GM18519 (cell line): ENCODE data around the gene GRAMD1B.

ENCODE experiments used
- ATAC-seq: cut with Tn5 transposase; IDR thresholded peaks from one replicate; pipeline ENCODE4 v1.9.1; 2021; ENCODE audit warnings: mild to moderate bottlenecking, moderate library complexity; ENCODE audit not compliant: unreplicated experiment, low FRiP score

Gene GRAMD1B

DNA sequence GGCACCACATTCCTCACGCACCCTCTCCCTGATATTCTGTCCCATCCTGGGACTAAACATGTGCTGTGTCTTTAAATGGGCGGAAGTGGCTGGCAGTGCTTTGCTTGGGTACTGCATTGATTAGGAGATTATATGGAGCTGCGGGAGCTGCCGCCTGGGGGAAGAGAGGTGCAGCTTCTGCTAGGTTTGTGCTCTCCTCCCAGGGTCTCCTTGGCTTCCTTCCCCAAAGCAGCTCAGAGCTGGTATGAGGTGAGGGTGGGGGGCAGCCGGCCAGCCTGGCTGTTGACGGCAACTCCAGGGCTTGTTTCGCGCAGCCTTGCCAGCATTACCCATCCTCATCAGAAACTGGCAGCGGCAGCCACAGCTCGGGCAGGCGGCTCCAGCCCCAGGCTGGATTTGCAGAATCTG, 95.4 kb downstream of the GRAMD1B start:
- ATAC-seq = no peak

DNA sequence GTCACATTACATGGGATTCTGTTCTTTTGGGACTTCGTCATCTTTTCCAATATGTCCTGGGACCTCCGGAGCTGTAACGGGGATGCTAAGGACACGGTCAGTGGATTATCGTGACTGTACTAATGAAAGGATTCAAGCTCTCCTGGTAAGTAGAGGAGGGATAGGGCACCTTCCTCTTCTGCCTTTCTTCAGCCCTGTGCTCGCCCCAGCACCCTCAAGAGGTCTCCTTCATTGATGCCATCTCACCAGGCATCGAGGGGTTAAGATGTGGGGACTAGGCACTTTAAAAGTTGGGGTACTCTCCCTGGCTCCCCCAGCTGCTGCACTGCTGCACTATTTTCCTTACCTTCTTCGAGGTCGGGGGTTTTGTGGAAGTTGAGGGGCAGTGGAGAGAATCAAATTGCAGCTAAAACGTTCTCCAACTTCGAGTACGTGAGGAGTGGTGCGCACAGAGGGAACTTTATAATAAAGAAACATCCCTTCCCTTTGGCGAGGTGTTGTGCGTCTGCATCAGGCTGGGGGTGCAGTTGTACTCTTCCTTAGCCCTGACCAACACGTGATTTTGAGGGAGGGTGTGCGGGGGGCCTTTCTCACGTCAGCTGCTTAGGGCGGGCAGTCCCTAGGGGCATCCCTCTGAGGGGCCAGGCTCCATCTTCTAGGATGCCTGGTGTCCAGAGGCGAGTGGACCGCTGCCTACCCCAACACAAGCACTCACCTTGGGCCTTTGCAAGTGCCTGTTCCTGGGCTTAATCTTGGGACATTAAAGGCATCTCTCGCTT, 96.1 kb downstream of the GRAMD1B start:
- ATAC-seq = no peak

DNA sequence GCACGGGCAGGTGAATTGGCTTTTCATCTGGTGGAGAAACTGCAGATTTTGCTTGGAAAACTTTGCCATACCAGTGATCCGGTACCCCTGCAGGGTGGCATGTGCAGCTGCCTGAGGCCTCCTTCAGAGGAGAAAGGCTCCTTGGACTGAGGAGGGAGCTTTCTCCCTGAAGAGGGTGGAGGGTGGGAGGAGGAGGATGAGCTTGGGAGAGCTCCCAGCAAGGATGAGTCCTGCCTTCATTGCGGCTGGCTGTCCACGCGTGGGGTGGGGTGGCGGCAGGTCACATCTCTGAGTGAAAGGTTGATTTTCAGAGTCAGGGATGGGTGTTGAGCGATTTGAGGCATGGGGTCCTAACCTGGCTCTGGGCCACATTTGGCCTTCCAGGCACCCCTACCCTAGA, 96.8 kb downstream of the GRAMD1B start:
- ATAC-seq = no peak

DNA sequence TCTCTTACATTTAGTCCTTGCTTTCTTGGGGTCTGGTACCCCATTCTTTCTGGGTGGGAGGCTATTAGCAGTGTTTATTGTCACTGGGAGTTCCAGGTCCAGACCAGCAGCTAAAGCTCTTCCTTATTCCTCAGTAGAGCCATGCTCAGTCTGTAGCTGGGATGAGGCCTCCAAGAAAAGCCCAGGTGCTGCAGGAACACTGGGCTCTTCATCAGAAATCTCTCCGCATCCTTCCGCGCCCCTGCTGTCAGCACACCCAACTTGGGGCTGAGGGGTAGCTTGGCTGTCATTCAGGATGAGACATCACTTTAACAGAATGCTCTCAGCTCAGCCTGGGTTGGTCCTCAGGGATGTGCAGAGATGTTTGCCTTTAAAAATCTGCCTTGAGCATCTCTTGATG, 97.5 kb downstream of the GRAMD1B start:
- no peak for ATAC-seq

DNA sequence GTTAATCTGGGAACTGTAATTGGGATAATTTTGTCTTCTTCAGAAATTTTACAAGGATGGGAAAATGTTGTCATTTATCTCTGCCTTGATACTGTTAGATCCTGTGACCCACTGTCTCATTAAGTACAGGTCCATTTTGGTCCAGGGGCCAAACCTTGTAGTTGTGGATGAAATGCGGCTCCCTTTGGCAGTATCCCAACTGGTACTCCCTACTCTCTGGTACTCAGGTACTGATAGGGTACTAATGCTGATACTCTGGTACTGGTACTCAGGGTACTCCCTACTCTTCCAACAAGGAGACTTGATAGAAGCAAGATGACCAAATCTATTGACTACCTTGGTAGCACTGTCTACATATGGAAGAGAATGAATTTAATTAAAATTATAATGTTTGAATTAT, 97.9 kb downstream of the GRAMD1B start:
- ATAC-seq = no peak

DNA sequence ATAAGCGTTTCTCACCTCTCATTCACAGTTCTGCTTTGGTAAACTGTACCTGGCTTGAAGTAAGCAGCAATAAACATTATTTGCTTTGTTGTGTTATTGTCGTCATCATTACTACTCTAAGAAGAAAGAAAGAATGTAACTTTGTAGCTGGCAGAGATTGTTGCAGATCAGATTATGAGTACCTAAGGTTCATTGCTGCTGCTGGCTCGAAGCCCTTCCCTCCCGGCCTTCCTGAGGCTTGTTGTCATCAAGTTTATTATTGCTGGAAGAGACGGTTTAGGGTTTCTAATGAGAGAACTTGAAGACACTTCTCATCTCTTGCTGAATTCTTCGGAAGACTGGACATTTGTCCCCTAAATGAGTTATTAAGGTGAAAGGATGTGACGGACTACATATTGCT, 101.3 kb downstream of the GRAMD1B start:
- no peak for ATAC-seq

DNA sequence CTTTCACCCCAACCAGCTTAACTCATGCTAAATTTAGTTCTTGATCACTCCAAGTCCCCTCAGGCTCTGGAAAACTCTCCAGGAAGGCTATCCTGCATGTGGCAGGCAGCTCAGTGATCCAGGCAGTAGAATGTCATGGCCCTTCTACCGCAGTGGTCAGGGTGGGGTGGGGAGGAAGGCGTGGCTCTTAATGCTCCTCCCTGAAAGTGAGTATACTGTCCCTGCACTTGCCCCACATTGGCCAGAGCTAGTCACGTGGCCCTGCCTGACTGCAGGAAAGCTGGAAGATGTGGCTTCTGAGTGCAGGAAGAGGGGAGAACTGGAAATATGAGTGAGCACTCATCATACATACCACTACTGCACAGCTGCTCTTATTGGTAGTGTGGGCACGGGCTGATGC, 102.1 kb downstream of the GRAMD1B start:
- ATAC-seq = no peak

DNA sequence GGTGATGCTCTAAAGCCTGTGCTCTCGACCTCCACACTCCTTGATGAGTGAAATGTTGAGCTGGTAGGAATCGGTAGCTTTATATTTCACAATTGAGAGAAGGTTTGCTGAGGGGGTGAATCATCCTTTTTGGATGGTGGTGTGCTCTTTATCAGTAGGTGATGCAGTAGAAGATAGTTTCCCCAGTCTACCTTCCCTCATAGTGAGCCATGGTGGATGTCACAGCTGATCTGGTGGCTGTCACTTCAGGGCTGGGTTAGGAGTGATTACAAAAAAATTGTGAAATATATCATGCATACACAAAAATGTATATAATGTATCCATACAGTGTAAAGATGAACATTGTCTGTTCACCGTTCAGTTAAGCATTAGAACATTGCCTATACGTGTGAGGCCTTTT, 105.3 kb downstream of the GRAMD1B start:
- ATAC-seq = no peak

DNA sequence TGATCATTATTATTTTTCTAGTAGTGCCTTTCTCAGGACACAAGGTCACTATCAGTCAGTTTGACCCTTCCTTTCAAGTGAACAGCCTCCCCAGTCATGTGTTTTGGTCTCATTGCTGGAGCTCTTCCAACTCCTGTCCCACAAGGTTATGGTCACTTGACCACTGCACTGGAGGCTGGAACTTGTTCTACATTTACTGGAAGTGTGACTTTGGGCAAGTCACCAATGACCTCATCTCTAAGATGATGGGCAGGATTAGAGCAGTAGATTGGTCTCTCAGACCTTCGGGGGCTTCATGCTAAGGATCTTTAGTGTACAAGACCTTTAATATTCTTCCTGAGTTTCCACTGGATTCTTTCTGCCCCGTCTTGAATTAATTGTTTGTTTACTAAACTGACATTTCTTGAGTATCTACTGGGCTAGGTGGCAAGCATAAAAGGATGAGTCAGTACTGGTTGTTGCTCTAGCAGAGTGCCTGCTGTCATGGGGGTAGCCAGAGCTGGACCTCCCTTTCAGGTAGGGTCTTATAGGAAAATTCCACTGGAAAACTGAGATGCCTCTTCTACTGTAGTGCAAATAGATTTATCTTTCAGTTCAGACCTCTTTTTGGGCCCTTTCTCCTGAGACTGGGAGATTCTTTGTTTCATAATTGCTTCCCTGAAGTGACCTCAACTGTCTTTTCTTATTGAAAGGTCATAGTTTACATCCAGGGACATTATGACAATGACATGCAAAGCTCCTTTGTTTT, 106.8 kb downstream of the GRAMD1B start:
- ATAC-seq = no peak

DNA sequence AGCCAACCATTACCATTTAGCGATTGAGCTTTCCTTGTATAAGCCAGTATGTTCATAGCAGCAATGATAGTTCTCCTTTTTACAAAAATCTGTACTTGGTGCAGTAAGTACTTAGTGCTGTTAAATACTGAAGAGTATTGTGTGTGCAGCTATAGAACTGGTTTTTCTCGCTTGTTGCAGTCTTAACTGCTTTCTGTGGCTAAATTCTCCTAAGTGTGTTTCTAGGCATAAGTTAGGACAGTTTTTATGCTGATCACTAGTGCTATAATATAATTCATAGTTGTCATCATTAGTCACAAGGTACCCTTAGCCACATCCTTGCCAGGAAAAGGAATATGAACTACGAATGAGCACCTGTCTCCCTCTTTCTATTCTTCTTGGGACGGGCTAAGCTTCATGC, 107.7 kb downstream of the GRAMD1B start:
- no peak for ATAC-seq

DNA sequence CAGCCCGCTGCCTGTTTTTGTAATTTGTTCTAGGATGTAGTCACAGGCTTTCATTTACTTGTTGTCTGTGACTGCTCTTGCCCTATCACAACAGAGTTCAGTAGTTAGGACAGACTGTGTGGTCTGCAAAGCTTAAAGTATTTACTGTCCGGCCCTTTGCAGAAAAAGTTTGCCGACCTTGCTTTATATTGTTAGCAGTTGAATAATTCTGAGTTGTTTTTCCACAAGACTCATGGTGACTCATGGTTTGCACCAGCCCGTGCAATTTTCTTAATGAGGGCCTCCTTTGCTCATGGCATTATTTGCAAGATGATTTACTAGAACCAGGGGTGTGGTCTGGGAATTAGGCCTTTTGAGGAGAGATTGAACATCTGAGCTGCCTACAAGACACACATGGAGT, 113.7 kb downstream of the GRAMD1B start:
- no peak for ATAC-seq

DNA sequence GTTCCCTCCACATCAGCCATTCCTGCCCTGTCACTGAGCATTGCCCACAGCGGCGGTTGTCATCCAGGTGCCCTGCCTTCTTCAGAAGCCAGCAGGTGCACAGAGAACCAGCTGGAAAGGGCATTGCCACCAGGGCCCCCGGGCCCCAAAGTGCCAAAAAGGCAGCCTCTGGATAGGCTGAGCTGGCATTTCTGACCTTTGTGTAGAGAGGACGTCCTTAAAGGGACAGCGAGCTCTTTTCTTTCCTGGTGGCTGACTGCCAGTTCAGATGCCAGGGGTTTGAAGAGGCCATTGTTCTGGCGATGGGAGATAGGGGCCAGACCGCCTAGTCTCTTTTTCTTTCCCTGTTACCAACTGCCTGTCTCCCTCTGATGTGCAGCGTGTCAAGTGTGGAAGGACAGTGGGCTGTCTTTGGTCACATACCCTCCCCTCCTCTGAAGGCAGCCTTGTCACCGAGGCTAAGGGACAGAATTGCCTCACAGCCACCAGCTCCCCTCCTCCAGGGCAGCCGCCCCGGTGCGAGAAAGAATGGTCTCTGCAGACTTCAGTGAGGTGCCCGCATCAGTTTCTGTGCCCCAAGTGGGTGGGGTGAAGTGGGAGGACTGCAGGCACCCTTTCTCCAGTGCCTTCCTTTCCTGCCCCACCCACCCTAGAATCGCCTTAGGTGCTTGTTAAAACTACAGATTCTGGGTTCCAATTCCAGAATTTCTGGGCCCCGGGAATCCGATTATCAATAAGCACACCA, 114.7 kb downstream of the GRAMD1B start:
- no peak for ATAC-seq

DNA sequence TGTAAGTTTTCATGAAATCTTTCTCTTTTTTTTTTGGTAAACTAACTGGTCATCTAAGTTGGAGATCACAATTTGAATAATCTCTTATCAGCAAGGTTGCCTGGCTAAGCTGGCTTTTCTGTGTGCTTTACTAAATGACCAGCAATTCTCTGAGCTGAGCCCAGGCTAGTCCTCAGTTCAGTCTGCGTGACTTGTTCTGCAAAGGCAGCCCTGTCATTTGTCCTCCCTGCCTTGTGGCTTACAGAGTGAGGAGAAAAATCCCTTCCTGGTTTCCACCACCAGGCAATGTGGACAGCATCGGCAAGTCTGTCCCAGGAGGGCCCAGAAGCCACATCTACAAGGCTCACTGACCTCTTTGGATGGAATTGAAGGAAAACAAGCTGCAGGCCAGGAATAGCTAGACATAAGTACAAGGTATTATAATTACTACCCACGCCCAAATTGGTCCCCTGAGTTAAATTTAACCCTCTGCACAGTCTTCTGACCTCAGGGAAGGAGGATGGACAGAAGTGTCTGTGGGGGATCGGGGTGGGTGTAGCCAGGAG, 115.7 kb downstream of the GRAMD1B start:
- no peak for ATAC-seq

DNA sequence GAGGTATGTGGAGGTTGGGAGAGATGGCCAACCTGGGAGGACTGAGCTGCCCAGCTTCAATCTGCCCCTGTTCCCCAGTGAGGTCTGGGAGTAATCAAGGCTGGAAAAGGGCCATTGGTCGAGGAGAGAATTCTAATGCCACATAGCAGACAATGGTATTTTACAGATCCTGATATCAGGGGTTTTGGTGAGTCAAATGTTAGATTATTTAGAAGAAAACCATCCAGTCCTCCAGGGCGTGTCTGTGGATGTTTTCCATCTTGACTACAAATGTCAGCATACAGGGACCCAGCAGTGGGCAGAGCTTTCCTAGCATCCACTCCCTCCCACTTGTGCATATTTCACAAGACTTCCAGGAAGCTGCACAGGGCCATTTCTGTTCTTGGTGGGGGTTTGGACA, 116.4 kb downstream of the GRAMD1B start:
- ATAC-seq = no peak

DNA sequence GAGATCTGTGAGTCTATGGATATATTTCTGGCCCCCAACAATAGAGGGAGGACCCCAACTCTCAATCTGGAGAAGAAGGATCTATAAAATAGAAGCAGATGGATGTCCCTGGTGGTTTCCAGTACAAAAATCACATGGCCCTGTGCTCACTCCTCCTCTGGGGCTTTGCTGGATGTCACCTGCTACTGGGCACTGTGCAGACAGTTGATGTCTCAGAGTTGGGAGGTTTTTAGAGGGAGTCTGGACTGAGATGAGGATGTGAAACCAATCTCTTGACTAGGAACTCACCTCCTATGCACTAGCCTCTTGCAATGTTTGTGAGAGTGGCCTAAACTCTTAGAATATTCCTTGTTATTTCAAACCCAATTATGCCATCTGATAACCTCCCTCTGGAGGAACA, 117.1 kb downstream of the GRAMD1B start:
- peak; percentile 89 for ATAC-seq

DNA sequence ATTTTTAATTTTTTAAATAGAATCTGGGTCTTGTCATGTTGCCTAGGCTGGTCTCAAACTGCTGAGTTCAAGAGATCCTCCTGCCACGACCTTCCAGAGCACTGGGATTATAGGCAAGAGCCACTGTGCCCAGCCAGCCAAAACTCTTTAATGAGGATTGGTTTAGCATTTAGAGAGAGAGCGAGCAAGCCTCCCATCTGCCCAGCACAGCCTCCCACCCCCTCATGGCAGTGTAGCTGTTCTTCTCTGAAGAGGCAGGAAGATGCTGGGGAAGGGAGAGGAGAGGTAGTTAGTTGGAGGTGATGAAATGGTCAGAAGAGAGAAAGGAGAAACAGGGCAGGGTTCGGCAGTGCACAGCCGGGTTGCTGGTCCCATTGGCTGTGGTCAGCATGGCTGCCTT, 118.7 kb downstream of the GRAMD1B start:
- ATAC-seq = no peak

DNA sequence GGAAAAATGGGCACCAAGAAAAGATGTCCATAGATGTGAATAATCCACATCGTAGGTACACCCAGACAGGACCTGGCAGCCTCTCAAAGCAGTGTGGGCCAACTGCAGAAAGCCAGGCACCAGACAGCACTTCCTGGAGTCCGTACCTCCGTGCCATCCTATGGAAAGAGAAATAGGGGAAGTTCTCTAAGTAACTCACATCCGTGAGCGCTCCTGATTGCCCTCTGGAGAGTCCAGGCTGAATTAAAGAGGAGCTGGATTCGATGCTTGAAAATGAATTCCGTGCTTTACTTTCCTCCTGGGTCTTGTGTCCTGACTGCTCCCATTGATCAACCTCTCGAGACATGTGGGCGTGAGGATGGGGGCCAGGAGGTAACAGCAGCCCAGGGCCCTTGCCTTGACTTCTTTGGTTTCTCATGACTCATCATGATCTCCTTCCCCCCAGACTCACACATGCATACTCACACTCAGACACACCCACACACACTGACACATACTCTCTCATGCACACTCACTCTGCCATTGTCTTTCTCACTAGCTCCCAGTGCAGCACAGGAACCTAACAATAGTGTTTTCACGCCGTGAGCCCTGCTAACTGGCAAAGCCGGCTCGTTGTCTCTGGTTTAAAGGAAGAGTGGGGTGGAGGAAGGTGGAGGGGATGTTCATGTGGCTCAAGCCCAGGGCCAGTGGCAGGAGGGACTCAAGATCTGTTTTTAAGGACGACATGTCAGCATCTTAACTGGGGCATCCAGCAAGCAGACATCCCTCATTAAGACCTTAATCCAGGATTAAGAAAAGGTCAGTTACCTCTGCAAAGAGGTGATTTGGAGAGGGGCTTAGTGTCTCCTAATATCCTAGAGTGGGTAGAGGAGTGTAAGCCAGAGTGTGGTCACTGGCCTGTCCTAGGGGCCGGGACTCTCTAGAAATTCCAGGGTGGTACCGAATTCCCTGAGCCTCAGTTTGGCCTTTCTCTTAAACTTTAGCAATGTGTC, 120.2 kb downstream of the GRAMD1B start:
- no peak for ATAC-seq

DNA sequence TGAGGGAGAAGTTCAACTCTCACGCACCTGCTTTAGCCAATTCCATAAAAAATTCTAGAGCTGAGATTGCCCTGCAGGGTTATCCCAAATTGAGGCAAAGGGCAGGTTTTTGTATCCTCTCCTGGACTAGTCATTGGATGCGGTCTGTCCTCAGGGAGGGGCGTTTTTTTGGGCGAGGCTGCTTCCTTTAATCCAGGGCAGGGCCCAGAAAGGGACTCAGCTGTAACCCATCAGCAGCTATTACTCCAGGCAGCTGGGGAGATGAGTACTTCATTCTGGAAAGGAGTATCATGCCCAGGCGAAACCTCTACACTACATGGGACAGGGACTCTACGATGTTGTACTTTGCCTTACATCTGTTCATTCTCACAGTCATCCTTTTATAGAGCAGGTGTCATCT, 121.0 kb downstream of the GRAMD1B start:
- ATAC-seq = no peak

DNA sequence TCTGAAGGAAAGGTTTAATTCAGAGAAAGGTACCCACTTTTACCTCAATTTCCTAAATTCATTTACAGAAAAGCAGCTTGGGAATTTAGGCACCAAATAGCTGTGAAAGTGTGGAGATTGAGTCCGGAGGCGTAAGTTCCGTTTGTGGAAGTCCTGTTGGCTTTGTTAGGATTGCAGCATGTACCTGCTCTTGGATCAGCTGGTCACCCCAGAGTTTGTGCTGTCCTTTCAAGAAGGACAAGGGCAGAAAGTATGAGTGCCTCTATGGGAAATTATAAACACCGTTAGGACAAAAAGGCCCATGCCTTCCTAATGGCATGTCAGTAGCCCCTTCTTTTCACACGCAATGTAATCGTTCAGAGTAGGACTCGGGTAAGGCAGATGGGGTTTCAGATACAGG, 126.6 kb downstream of the GRAMD1B start:
- no peak for ATAC-seq
